Loucy (cell line): ENCODE results near the gene ABCB6.

Experiments
- H2AFZ ChIP-seq: fragments of 200-600 bp; sonication (generic); 2 replicates; pipeline ENCODE4 v1.6.0; 2016; ENCODE audit warnings: antibody characterized with exemption, mild to moderate bottlenecking, low read length, moderate library complexity
- H3F3A ChIP-seq: fragments of 200-600 bp; 2 replicates; pipeline ENCODE4 v1.6.0; 2016; ENCODE audit warnings: antibody characterized with exemption, low read depth, mild to moderate bottlenecking
- H3K27me3 ChIP-seq: fragments of 200-600 bp; sonication (generic); 2 replicates; pipeline ENCODE4 v1.6.1; 2014; ENCODE audit warnings: low read length, mild to moderate bottlenecking; ENCODE audit not compliant: insufficient read depth, poor library complexity, severe bottlenecking
- H3K36me3 ChIP-seq: fragments of 200-600 bp; sonication (generic); 2 replicates; pipeline ENCODE4 v1.6.1; 2016; ENCODE audit warnings: low read length; ENCODE audit not compliant: insufficient read depth
- H3K4me1 ChIP-seq: fragments of 200-600 bp; sonication (generic); 2 replicates; pipeline ENCODE4 v1.5.1; 2014; ENCODE audit warnings: low read length, mild to moderate bottlenecking; ENCODE audit not compliant: insufficient read depth, poor library complexity, severe bottlenecking
- H3K4me2 ChIP-seq: fragments of 200-600 bp; sonication (generic); 2 replicates; pipeline ENCODE4 v1.6.0; 2014; ENCODE audit warnings: antibody characterized with exemption, low read length, low read depth, mild to moderate bottlenecking; ENCODE audit not compliant: poor library complexity, severe bottlenecking
- H3K4me3 ChIP-seq: fragments of 200-600 bp; sonication (generic); 2 replicates; pipeline ENCODE4 v1.5.1; 2014; ENCODE audit warnings: low read length, mild to moderate bottlenecking, mixed read lengths; ENCODE audit not compliant: poor library complexity, severe bottlenecking
- H3K79me2 ChIP-seq: fragments of 200-600 bp; sonication (generic); 2 replicates; pipeline ENCODE4 v1.6.1; 2014; ENCODE audit warnings: low read length; ENCODE audit not compliant: insufficient read depth
- H3K9ac ChIP-seq: fragments of 200-600 bp; sonication (generic); 2 replicates; pipeline ENCODE4 v1.6.0; 2014; ENCODE audit warnings: mild to moderate bottlenecking, low read depth, low read length, moderate library complexity; ENCODE audit not compliant: poor library complexity, severe bottlenecking
- H3K9me2 ChIP-seq: fragments of 200-600 bp; sonication (generic); replicated peaks from 2 replicates; pipeline ENCODE4 v1.6.1; 2016; ENCODE audit warnings: low read depth, low read length, mixed read lengths
- H3K9me3 ChIP-seq: fragments of 200-600 bp; sonication (generic); 2 replicates; pipeline ENCODE4 v1.6.1; 2014; ENCODE audit warnings: mild to moderate bottlenecking, antibody characterized with exemption, low read length, low read depth; ENCODE audit not compliant: insufficient read depth
- H4K20me1 ChIP-seq: fragments of 200-600 bp; sonication (generic); 2 replicates; pipeline ENCODE4 v1.6.0; 2014; ENCODE audit warnings: antibody characterized with exemption, low read length, mild to moderate bottlenecking; ENCODE audit not compliant: insufficient read depth, poor library complexity, severe bottlenecking
- EZH2phosphoT487 ChIP-seq: fragments of 200-600 bp; IDR thresholded peaks from 2 replicates; pipeline ENCODE4 v1.6.1; 2018; ENCODE audit warnings: antibody characterized with exemption, mild to moderate bottlenecking, moderate library complexity, borderline replicate concordance
- TF ChIP-seq, protein P1 (sequence below): fragments of 200-600 bp; sonication (generic); conservative IDR thresholded peaks from 2 replicates; pipeline ENCODE4 v1.5.1; 2014; ENCODE audit warnings: mild to moderate bottlenecking, antibody characterized with exemption, low read length

Gene ABCB6

DNA sequence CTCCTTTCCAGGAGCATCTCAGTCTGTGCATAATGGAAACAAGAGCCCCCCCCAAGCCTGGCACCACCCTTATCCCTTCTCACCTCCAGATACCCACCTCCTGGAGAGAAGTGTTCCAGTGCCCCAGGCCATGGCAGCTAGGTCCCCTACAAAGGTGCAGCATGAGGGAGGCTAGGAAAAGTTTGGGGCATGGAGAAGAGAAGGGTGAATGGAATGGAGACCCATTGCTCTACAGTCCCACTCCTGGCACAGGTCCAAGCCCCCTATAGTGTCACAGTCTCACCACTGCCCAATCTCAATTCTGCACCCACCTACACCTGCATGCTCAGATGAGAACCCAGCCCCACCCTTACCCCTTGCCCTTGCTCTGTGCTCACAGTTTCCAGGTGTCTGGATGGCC lies 49.8 kb downstream of the ABCB6 start:
- TF ChIP-seq EZH2phosphoT487: no peak
- TF ChIP-seq, protein P1, sequence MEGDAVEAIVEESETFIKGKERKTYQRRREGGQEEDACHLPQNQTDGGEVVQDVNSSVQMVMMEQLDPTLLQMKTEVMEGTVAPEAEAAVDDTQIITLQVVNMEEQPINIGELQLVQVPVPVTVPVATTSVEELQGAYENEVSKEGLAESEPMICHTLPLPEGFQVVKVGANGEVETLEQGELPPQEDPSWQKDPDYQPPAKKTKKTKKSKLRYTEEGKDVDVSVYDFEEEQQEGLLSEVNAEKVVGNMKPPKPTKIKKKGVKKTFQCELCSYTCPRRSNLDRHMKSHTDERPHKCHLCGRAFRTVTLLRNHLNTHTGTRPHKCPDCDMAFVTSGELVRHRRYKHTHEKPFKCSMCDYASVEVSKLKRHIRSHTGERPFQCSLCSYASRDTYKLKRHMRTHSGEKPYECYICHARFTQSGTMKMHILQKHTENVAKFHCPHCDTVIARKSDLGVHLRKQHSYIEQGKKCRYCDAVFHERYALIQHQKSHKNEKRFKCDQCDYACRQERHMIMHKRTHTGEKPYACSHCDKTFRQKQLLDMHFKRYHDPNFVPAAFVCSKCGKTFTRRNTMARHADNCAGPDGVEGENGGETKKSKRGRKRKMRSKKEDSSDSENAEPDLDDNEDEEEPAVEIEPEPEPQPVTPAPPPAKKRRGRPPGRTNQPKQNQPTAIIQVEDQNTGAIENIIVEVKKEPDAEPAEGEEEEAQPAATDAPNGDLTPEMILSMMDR: no peak
- H3K36me3 ChIP-seq: peaks cover 1% of the 10 kb centered on the region; the same call in 1 of the 2 replicates

DNA sequence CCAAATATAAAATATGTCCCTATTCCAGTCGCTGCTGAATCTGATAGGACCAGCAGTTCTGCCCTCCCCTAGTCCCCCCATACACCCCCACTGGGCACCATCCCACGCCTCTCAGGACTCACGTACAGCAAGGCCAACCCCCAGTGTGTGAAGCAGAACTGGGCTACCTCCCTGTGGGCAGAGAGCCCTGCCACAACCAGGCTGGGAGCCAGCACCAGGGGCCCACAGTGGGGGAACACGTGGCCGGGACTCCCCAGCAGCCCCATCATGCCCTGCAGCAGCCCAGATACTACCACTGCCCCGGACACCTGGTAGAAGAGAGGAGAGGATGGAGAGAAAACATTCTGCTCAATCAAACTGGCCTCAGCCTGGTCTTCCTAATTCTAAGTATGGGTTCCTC lies 50.2 kb downstream of the ABCB6 start:
- H3K9me3 ChIP-seq: no peaks in the 10 kb centered on the region
- no peak overlapping the region for H3K9ac ChIP-seq
- no peaks in the 10 kb centered on the region; the same call in 1 of the 2 replicates for H3K36me3 ChIP-seq
- H3K4me3 ChIP-seq: no peak overlapping the region
- H2AFZ ChIP-seq: no peak overlapping the region
- no peak for TF ChIP-seq EZH2phosphoT487
- TF ChIP-seq, protein P1: no peak
- no peaks in the 10 kb centered on the region for H3K4me1 ChIP-seq
- no peaks in the 10 kb centered on the region; the same call in 1 of the 2 replicates for H3K79me2 ChIP-seq
- H4K20me1 ChIP-seq: no peaks in the 10 kb centered on the region
- no peak overlapping the region for H3K4me2 ChIP-seq
- H3F3A ChIP-seq: no peaks in the 10 kb centered on the region
- H3K9me2 ChIP-seq: no peaks in the 10 kb centered on the region
- no peaks in the 10 kb centered on the region for H3K27me3 ChIP-seq

More for the DNA sequence above, 49.8 kb downstream of the ABCB6 start:
- H3K9me3 ChIP-seq: no peaks in the 10 kb centered on the region
- no peak overlapping the region for H2AFZ ChIP-seq
- peaks cover 1% of the 10 kb centered on the region; the same call in 1 of the 2 replicates for H3K79me2 ChIP-seq
- no peaks in the 10 kb centered on the region for H3K9me2 ChIP-seq
- no peaks in the 10 kb centered on the region for H3F3A ChIP-seq
- H3K4me1 ChIP-seq: no peaks in the 10 kb centered on the region
- no peak overlapping the region for H3K9ac ChIP-seq
- H3K27me3 ChIP-seq: no peaks in the 10 kb centered on the region
- peaks cover 2% of the 10 kb centered on the region for H4K20me1 ChIP-seq
- no peak overlapping the region for H3K4me3 ChIP-seq
- no peak overlapping the region for H3K4me2 ChIP-seq

DNA sequence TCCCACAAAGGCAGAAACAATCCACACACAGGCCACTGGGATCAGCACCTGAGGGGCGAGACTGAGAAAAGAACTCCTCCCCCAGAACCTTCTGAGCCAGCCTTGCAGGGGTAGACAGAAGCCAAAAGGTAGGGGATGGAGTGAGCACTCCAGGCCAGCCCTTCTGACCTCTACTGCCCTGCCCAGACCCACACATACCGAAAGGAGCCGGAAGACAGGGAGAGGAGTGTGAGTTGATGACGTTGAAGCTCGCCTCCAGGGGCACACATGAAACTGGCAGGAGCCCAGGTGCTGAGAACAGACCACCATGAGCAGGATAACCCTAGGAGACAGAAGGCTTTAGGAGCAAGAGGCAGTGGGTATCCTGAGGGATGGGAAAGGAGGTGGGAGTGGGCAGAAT lies 50.8 kb downstream of the ABCB6 start:
- H3K4me3 ChIP-seq: no peak overlapping the region
- no peaks in the 10 kb centered on the region for H3K79me2 ChIP-seq
- H3F3A ChIP-seq: no peaks in the 10 kb centered on the region
- no peaks in the 10 kb centered on the region for H3K27me3 ChIP-seq
- TF ChIP-seq, protein P1: no peak
- TF ChIP-seq EZH2phosphoT487: no peak
- no peaks in the 10 kb centered on the region for H4K20me1 ChIP-seq
- no peaks in the 10 kb centered on the region for H3K9me3 ChIP-seq
- H3K9me2 ChIP-seq: no peaks in the 10 kb centered on the region
- no peaks in the 10 kb centered on the region for H3K4me1 ChIP-seq
- H2AFZ ChIP-seq: no peak overlapping the region
- H3K9ac ChIP-seq: no peak overlapping the region
- no peak overlapping the region for H3K4me2 ChIP-seq
- no peaks in the 10 kb centered on the region; the same call in 1 of the 2 replicates for H3K36me3 ChIP-seq
